ENCODE results near the gene OCIAD2. TPM values are rescaled to one million over a fixed set of nuclear protein-coding genes. Genes with fewer than 3 reads are reported as not detected.

Gene OCIAD2
- 115 to 177 TPM (median 127 TPM) in 5 replicates for total RNA-seq (2022; extraction: Qiagen RNA extraction; ENCODE audit: low read depth)

GRCh38 chr4:48906206-48907173, at the start of gene OCIAD2:
Gene OCIAD2, minus strand, starts transcription at chr4:48906774. Its CDS starts 2,225 bp downstream, at chr4:48904549.

Other genes starting within 250 kb of the OCIAD2 start
- 7.2 to 11.0 TPM (median 8.7 TPM) in 5 replicates for gene FRYL, start 126.5 kb downstream of the OCIAD2 start, total RNA-seq (2022; extraction: Qiagen RNA extraction; ENCODE audit: low read depth)
- gene OCIAD1, start 75.7 kb downstream of the OCIAD2 start, total RNA-seq (2022; extraction: Qiagen RNA extraction; ENCODE audit: low read depth): 109 to 195 TPM (median 127 TPM) in 5 replicates
- not detected in 5 replicates for gene CWH43, start 79.5 kb upstream of the OCIAD2 start, total RNA-seq (2022; extraction: Qiagen RNA extraction; ENCODE audit: low read depth)

Measured in A549 treated with RU486 at 1 μM for 4 hours (cell line).